Endothelial cell (in vitro differentiated cells): Measurements from ENCODE around the gene BRF1. TPM values are rescaled to one million over a fixed set of nuclear protein-coding genes. Genes with fewer than 3 reads are reported as not detected.

Experiments used
- DNase-seq: peaks from one replicate; pipeline ENCODE4 v3.0.0; 2021; ENCODE audit warnings: low spot score
- H3K27ac Mint-ChIP-seq: one replicate; pipeline ENCODE4 v1.8.0; 2021; ENCODE audit warnings: mixed read lengths, inconsistent platforms; ENCODE audit not compliant: unreplicated experiment
- H3K27me3 Mint-ChIP-seq: one replicate; pipeline ENCODE4 v1.8.0; 2021; ENCODE audit warnings: mild to moderate bottlenecking, moderate library complexity, mixed read lengths, inconsistent platforms; ENCODE audit not compliant: unreplicated experiment
- H3K36me3 Mint-ChIP-seq: one replicate; pipeline ENCODE4 v1.8.0; 2021; ENCODE audit warnings: mild to moderate bottlenecking, low read depth, mixed read lengths, inconsistent platforms; ENCODE audit not compliant: unreplicated experiment
- H3K4me1 Mint-ChIP-seq: one replicate; pipeline ENCODE4 v1.8.0; 2021; ENCODE audit warnings: mild to moderate bottlenecking, mixed read lengths, inconsistent platforms; ENCODE audit not compliant: unreplicated experiment
- H3K4me3 Mint-ChIP-seq: one replicate; pipeline ENCODE4 v1.8.0; 2021; ENCODE audit warnings: mild to moderate bottlenecking, mixed read lengths, inconsistent platforms; ENCODE audit not compliant: unreplicated experiment
- H3K9me3 Mint-ChIP-seq: one replicate; pipeline ENCODE4 v1.8.0; 2021; ENCODE audit warnings: mixed read lengths, inconsistent platforms; ENCODE audit not compliant: unreplicated experiment
- total RNA-seq: library from RNA; stranded (reverse); fragmentation: NEBNext Ultra II Directional; extraction: Animal tissue kit (Norgen Biotek cat#: 25700); gene quantifications from one replicate; pipeline ENCODE4 v1.2.1, GENCODE V29; 2021; ENCODE audit not compliant: unreplicated experiment
- TF ChIP-seq, protein P1 (sequence below): fragments of 200-600 bp; sonication (generic); IDR thresholded peaks from one replicate; pipeline ENCODE4 v1.5.0; 2021; ENCODE audit warnings: antibody characterized with exemption; ENCODE audit not compliant: unreplicated experiment

Gene BRF1
- total RNA-seq, 1 donor from 2014 or later: 40.9 TPM

DNA sequence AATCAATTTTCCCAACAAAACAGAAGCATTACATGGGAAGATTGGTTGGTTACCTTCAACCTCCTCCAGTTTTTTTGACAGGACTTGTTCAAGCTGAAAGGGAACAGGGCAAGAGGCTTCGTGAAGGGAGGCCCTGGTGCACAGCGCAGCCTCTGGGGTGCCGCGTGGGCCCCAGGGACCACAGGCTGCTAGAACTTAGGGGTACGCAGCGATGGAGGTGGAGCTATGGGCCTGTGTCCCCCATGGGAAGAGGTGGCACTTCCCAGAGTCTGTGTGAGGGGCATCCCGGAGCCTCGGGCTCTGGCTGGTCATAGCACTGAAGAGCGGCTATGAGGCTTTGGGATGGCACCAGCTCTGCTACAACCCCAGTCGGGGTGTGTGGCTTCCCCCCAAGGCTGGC is 74.6 kb downstream of the BRF1 start:
- no peak overlapping the region for H3K27ac Mint-ChIP-seq
- peaks cover 37% of the 10 kb centered on the region for H3K36me3 Mint-ChIP-seq
- TF ChIP-seq, protein P1, sequence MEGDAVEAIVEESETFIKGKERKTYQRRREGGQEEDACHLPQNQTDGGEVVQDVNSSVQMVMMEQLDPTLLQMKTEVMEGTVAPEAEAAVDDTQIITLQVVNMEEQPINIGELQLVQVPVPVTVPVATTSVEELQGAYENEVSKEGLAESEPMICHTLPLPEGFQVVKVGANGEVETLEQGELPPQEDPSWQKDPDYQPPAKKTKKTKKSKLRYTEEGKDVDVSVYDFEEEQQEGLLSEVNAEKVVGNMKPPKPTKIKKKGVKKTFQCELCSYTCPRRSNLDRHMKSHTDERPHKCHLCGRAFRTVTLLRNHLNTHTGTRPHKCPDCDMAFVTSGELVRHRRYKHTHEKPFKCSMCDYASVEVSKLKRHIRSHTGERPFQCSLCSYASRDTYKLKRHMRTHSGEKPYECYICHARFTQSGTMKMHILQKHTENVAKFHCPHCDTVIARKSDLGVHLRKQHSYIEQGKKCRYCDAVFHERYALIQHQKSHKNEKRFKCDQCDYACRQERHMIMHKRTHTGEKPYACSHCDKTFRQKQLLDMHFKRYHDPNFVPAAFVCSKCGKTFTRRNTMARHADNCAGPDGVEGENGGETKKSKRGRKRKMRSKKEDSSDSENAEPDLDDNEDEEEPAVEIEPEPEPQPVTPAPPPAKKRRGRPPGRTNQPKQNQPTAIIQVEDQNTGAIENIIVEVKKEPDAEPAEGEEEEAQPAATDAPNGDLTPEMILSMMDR: no peak
- H3K4me3 Mint-ChIP-seq: no peak overlapping the region
- DNase-seq: no peak
- no peaks in the 10 kb centered on the region for H3K9me3 Mint-ChIP-seq
- peaks cover 20% of the 10 kb centered on the region for H3K27me3 Mint-ChIP-seq
- H3K4me1 Mint-ChIP-seq: peaks cover 3% of the 10 kb centered on the region

DNA sequence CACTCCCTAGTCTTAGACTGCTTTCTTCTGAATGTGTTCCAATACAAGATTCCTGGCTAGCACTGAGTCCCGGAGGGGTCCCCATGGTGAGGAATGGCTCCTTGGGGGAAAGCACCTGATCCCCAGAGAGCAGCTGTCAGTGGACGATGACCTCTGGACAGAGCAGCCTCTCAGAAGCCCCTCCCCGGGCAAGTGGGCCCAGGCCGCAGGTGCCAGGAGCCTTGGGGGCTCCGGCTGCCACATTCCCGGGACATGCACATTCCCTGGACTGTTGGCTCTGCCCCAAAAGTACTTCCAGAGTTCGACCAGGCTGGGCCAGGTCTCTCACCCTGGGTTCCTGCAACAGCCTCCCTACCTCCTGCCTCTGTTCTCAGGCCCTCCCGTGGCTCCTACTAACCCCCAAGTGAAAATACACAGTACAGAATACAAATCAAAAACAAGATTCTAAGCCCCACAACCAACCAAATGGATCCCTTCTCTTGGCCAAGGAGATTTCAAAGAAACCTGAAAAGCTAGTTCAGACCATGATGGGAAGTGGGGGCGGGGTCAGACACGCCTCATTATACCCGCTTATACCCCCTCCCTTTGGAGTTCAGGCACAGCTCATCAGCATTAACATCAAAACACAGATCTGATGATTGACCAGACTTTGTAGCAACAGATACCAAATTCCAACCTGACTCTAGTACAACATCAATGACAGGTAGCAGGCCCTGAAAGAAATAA is 75.8 kb downstream of the BRF1 start:
- TF ChIP-seq, protein P1: no peak
- Mint-ChIP-seq H3K27me3 (peaks cover 23% of the 10 kb centered on the region), H3K9me3 (no peaks in the 10 kb centered on the region), H3K4me1 (peaks cover 3% of the 10 kb centered on the region), H3K36me3 (peaks cover 37% of the 10 kb centered on the region), H3K27ac (no peak overlapping the region), H3K4me3 (no peak overlapping the region)
- no peak for DNase-seq

- peaks cover 3% of the 10 kb centered on the region for H3K4me1 Mint-ChIP-seq
- H3K27ac Mint-ChIP-seq: no peak overlapping the region
- TF ChIP-seq, protein P1: no peak
Measured at GRCh38 chr14:105223770-105224544, 76.8 kb downstream of the BRF1 start.

GRCh38 chr14:105223260-105223659 is 77.5 kb downstream of the BRF1 start:
- H3K27ac Mint-ChIP-seq: no peak overlapping the region
- peaks cover 17% of the 10 kb centered on the region for H3K27me3 Mint-ChIP-seq
- peak overlapping the region; percentile 48 for H3K4me3 Mint-ChIP-seq
- H3K9me3 Mint-ChIP-seq: no peaks in the 10 kb centered on the region
- TF ChIP-seq, protein P1: no peak
- H3K4me1 Mint-ChIP-seq: peaks cover 3% of the 10 kb centered on the region
- DNase-seq: no peak
- peaks cover 31% of the 10 kb centered on the region for H3K36me3 Mint-ChIP-seq

More at GRCh38 chr14:105223770-105224544, 76.8 kb downstream of the BRF1 start:
- peaks cover 19% of the 10 kb centered on the region for H3K27me3 Mint-ChIP-seq
- no peaks in the 10 kb centered on the region for H3K9me3 Mint-ChIP-seq
- peaks cover 34% of the 10 kb centered on the region for H3K36me3 Mint-ChIP-seq
- DNase-seq: no peak
- no peak overlapping the region for H3K4me3 Mint-ChIP-seq
